GM23248 (cell line): ENCODE data around the gene MAD2L2. TPM values are rescaled to one million over a fixed set of nuclear protein-coding genes. Genes with fewer than 3 reads are reported as not detected.

Experiments
- DNase-seq: peaks from one replicate; pipeline ENCODE4 v3.0.0-alpha.2; 2015
- H2AFZ ChIP-seq: fragments of 200-600 bp; sonication (generic); 2 replicates; pipeline ENCODE4 v1.6.1; 2016; ENCODE audit warnings: antibody characterized with exemption
- H3F3A ChIP-seq: fragments of 200-600 bp; sonication (generic); 2 replicates; pipeline ENCODE4 v1.6.1; 2016; ENCODE audit warnings: mild to moderate bottlenecking, antibody characterized with exemption, mixed run types; ENCODE audit not compliant: insufficient read depth
- H3K27ac ChIP-seq: fragments of 200-600 bp; sonication (generic); 2 replicates; pipeline ENCODE4 v1.5.1; 2016; ENCODE audit warnings: mild to moderate bottlenecking
- H3K27me3 ChIP-seq: fragments of 200-600 bp; sonication (generic); replicated peaks from 2 replicates; pipeline ENCODE4 v1.6.1; 2016; ENCODE audit warnings: mild to moderate bottlenecking; ENCODE audit not compliant: insufficient read depth
- H3K36me3 ChIP-seq: fragments of 200-600 bp; sonication (generic); 2 replicates; pipeline ENCODE4 v1.6.1; 2016; ENCODE audit warnings: low read depth, mild to moderate bottlenecking
- H3K4me1 ChIP-seq: fragments of 200-600 bp; sonication (generic); 2 replicates; pipeline ENCODE4 v1.6.1; 2016; ENCODE audit warnings: mild to moderate bottlenecking; ENCODE audit not compliant: insufficient read depth
- H3K4me2 ChIP-seq: fragments of 200-600 bp; sonication (generic); one replicate; pipeline ENCODE4 v1.6.1; 2016; ENCODE audit warnings: mild to moderate bottlenecking; ENCODE audit not compliant: unreplicated experiment
- H3K4me3 ChIP-seq: fragments of 200-600 bp; sonication (generic); 2 replicates; pipeline ENCODE4 v1.5.1; 2016; ENCODE audit warnings: mild to moderate bottlenecking
- H3K79me2 ChIP-seq: fragments of 200-600 bp; sonication (generic); 2 replicates; pipeline ENCODE4 v1.6.1; 2016; ENCODE audit warnings: mild to moderate bottlenecking; ENCODE audit not compliant: insufficient read depth
- H3K9ac ChIP-seq: fragments of 200-600 bp; sonication (generic); 2 replicates; pipeline ENCODE4 v1.6.1; 2016; ENCODE audit warnings: mild to moderate bottlenecking
- H3K9me2 ChIP-seq: fragments of 200-600 bp; sonication (generic); 2 replicates; pipeline ENCODE4 v1.6.1; 2016; ENCODE audit warnings: mixed run types, mild to moderate bottlenecking, moderate library complexity; ENCODE audit not compliant: insufficient read depth
- H3K9me3 ChIP-seq: fragments of 200-600 bp; sonication (generic); one replicate; pipeline ENCODE4 v1.6.1; 2017; ENCODE audit warnings: low read depth
- H4K20me1 ChIP-seq: fragments of 200-600 bp; sonication (generic); 2 replicates; pipeline ENCODE4 v1.6.0; 2016; ENCODE audit not compliant: insufficient read depth
- EZH2 ChIP-seq: fragments of 200-600 bp; sonication (generic); IDR thresholded peaks from 2 replicates; pipeline ENCODE4 v1.6.1; 2018; ENCODE audit warnings: antibody characterized with exemption, mild to moderate bottlenecking; ENCODE audit not compliant: insufficient read depth, poor library complexity, severe bottlenecking
- EZH2phosphoT487 ChIP-seq: fragments of 200-600 bp; sonication (generic); IDR thresholded peaks from 2 replicates; pipeline ENCODE4 v1.6.1; 2018; ENCODE audit warnings: antibody characterized with exemption, moderate library complexity, mild to moderate bottlenecking, low read depth; ENCODE audit not compliant: insufficient read depth
- WGBS, 2 experiments: methylation state at CpG; one replicate each; pipeline ENCODE4 v1.1.6; 2015 to 2017; ENCODE audit warnings: low lambda C conversion rate in 2 of 2, low coverage in 1 of 2; ENCODE audit errors: missing lambda C conversion rate in 2 of 2; 5-methylcytosine and 5-hydroxymethylcytosine counted together
- in situ Hi-C: fragments of 300-500 bp; cut with MboI; formaldehyde crosslinking; loops from 2 replicates; pipeline ENCODE4 v1.15.0; 2020
- polyA plus RNA-seq: library from polyadenylated mRNA; unstranded; fragments of >200 nt; fragmentation: Nextera tagmentation; extraction: Ambion mirVana; gene quantifications from 2 replicates; pipeline ENCODE4 v1.2.1, GENCODE V29; 2016
- total RNA-seq: library from RNA; depleted of rRNA; stranded (reverse); fragments of >200 nt; shearing (Covaris generic); gene quantifications from 2 replicates; pipeline ENCODE4 v1.2.3, GENCODE V29; 2014

Gene MAD2L2
- total and polyA plus RNA-seq, 2 experiments from 2014 or later: 61.2 to 70.6 TPM

DNA sequence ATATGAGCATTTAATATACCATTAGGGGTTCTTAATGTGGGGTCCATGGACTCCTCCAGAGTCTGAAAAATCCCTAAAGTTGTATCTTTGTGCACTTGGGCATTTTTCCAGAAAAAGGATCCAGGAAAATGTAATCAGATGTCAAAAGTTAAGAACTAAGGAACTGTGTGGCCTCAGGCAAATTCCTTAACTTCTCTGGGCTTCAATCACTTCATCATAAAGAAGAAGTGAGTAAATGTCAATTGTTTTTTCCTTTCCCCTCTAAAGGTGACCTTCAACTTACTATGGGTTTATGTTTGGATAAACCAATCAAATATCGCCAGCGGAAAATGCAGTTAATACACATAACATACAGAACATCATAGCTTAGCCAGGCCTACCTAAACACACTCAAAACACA is 2.5 kb downstream of the MAD2L2 start:
- Histone ChIP-seq H3K4me2 (no peak overlapping the region), H3K79me2 (peaks cover 11% of the 10 kb centered on the region; the same call in 1 of the 2 replicates), H3F3A (peaks cover 7% of the 10 kb centered on the region; the same call in 1 of the 2 replicates), H3K36me3 (no peaks in the 10 kb centered on the region), H3K4me3 (no peak overlapping the region), H3K9me3 (no peaks in the 10 kb centered on the region), H3K4me1 (0 out of 2 replicates have a peak, but pooled peaks cover 6% of the 10 kb centered on the region), H4K20me1 (no peaks in the 10 kb centered on the region), H3K27me3 (no peaks in the 10 kb centered on the region), H3K27ac (no peak overlapping the region), H3K9ac (no peak overlapping the region), H3K9me2 (no peaks in the 10 kb centered on the region), H2AFZ (no peak overlapping the region)
- DNase-seq: no peak
- no peak for TF ChIP-seq EZH2
- TF ChIP-seq EZH2phosphoT487: no peak
- 97 to 98% methylated on average over 2 of the region's 2 CpGs for WGBS, 2 experiments
- in situ Hi-C loops: no loop called here

DNA sequence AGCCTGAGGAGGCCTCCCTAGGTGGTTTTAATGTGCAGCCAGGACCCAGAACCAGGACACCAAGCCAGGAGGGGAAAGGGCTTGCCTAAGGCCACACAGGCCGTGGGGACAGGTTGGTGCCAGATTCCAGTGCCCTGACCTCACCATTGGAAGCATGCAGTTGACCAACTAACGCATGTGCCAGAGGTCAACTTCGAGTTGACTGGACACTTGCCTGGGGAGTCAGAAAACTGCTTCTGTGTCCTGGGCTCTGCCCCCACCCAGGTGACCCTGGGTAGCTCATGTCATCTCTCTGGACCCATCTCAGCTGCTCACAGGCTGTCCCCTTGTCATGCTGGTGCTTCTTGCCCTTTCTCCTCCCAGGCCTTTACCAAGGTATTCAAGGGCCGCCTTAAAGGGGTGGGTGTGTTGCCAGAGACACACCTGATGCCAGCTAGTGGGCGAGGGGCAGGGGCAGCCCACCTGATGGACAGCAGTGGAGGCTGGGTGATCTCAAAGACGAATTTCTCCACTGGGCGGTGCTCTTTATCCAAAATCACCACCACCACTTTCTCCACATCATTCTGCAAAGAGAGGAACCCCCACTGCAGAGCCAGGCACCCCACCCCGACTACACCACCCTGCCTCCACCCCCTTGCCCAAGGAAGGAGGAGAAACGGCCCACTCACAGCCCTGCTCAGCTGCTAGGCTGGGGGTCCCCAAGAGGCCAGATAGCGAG is 4.4 kb downstream of the MAD2L2 start:
- H3K4me1 ChIP-seq: no peaks in the 10 kb centered on the region
- no peaks in the 10 kb centered on the region for H3K27me3 ChIP-seq
- no peak overlapping the region for H3K9ac ChIP-seq
- H4K20me1 ChIP-seq: no peaks in the 10 kb centered on the region
- H3K79me2 ChIP-seq: peaks cover 11% of the 10 kb centered on the region; the same call in 1 of the 2 replicates
- H3K9me2 ChIP-seq: no peaks in the 10 kb centered on the region
- WGBS, 2 experiments: 83 to 88% methylated on average over 8 to 10 of the region's 10 CpGs
- in situ Hi-C loops: no loop called here
- H3K27ac ChIP-seq: no peak overlapping the region
- no peak overlapping the region for H3K4me2 ChIP-seq
- H3K36me3 ChIP-seq: no peaks in the 10 kb centered on the region
- no peaks in the 10 kb centered on the region for H3K9me3 ChIP-seq
- H3K4me3 ChIP-seq: no peak overlapping the region
- no peak for DNase-seq
- TF ChIP-seq EZH2 (no peak), EZH2phosphoT487 (no peak)
- H2AFZ ChIP-seq: no peak overlapping the region
- H3F3A ChIP-seq: peaks cover under 1% of the 10 kb centered on the region; the same call in 1 of the 2 replicates

DNA sequence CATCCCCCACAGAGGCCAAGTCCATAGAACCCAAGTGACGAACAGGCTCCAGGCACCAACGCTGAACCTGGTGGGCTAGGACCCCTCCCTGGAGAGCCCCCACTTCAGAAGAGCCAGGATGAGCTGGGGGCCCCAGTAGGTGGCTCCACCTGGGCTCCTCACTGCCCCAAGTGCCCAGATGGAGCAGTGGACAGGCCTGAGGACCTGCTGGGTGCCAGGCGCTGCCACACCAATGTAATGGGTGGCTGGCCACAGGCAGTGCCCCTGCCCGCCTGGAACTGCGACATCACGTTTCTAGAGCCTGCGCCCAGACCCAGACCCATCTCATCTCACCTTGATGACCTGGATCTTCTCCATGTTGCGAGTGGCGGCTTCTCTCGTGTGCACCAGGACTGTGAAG is 5.6 kb downstream of the MAD2L2 start:
- Histone ChIP-seq H3K27me3 (no peaks in the 10 kb centered on the region), H2AFZ (no peak overlapping the region), H3K36me3 (no peaks in the 10 kb centered on the region), H3K4me1 (no peaks in the 10 kb centered on the region), H3K4me3 (no peak overlapping the region), H3K9me2 (no peaks in the 10 kb centered on the region), H3K9ac (no peak overlapping the region), H3F3A (no peaks in the 10 kb centered on the region), H3K9me3 (no peaks in the 10 kb centered on the region), H3K4me2 (no peak overlapping the region), H3K27ac (no peak overlapping the region), H4K20me1 (no peaks in the 10 kb centered on the region), H3K79me2 (peaks cover 9% of the 10 kb centered on the region; the same call in 1 of the 2 replicates)
- 88 to 90% methylated on average over 10 of the region's 10 CpGs for WGBS, 2 experiments
- TF ChIP-seq EZH2phosphoT487 (no peak), EZH2 (no peak)
- in situ Hi-C loops: no loop called here
- no peak for DNase-seq

DNA sequence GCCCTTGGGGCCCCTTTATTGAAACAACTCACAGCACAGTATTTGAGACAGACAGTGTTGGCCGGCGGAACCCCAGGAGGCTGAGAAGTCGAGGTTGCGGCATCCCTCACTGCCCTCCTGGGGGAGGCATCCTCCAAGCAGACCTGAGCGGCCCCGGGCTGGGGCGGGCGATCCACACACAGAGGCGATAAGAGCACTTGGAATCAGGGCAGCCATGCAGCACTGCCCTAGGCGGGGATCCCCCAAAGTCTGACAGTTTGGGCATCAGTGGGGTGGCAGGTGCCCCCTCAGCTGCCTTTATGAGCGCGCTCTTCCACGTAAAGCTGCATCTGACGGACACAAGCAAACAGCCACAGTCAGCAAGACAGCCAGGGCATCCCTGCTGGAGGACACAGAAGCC is 6.5 kb downstream of the MAD2L2 start:
- Histone ChIP-seq H3K9me3 (no peaks in the 10 kb centered on the region), H3K9ac (no peak overlapping the region), H3F3A (no peaks in the 10 kb centered on the region), H3K9me2 (no peaks in the 10 kb centered on the region), H3K4me2 (no peak overlapping the region), H3K4me1 (no peaks in the 10 kb centered on the region), H3K4me3 (no peak overlapping the region), H2AFZ (no peak overlapping the region), H3K27ac (no peak overlapping the region), H3K36me3 (no peaks in the 10 kb centered on the region), H4K20me1 (no peaks in the 10 kb centered on the region), H3K79me2 (0 out of 2 replicates have a peak, but pooled peaks cover 3% of the 10 kb centered on the region), H3K27me3 (no peaks in the 10 kb centered on the region)
- 96 to 97% methylated on average over 10 to 14 of the region's 14 CpGs for WGBS, 2 experiments
- DNase-seq: no peak
- no peak for TF ChIP-seq EZH2phosphoT487
- no peak for TF ChIP-seq EZH2
- in situ Hi-C loops: no loop called here
